Sigmoid colon (tissue), 7 donors: ENCODE data around the gene VAC14. TPM values are rescaled to one million over a fixed set of nuclear protein-coding genes. Genes with fewer than 3 reads are reported as not detected.

Experiments
- DNase-seq: peaks from one replicate; pipeline ENCODE4 v3.0.0-alpha.2; 2019
- H3K27ac ChIP-seq, 4 donors: fragments of 200-600 bp; sonication (generic); one replicate each; pipeline ENCODE4 v1.5.1; 2016 to 2019; ENCODE audit warnings: mild to moderate bottlenecking in 1 of 4
- H3K27me3 ChIP-seq, 3 donors: fragments of 200-600 bp; sonication (generic); one replicate each; pipeline ENCODE4 v1.5.1; 2019; ENCODE audit warnings: mild to moderate bottlenecking in 1 of 3
- H3K36me3 ChIP-seq, 4 donors: fragments of 200-600 bp; sonication (generic); one replicate each; pipeline ENCODE4 v1.5.1; 2016 to 2019
- H3K4me1 ChIP-seq, 4 donors: fragments of 200-600 bp; sonication (generic); one replicate each; pipeline ENCODE4 v1.5.1; 2017 to 2019
- H3K4me3 ChIP-seq, 4 donors: fragments of 200-600 bp; sonication (generic); one replicate each; pipeline ENCODE4 v1.5.1; 2017 to 2019; ENCODE audit warnings: mild to moderate bottlenecking in 2 of 4, moderate library complexity in 1 of 4
- H3K9me3 ChIP-seq, 4 donors: fragments of 200-600 bp in 3 of 4; sonication (generic) in 3 of 4; one replicate each; pipeline versions ENCODE4 v1.5.1 to v1.6.1; 2013 to 2019
- CTCF ChIP-seq, 4 experiments: fragments of 450-650 bp in 3 of 4; fragments of 200-600 bp in 1 of 4; IDR thresholded peaks; one replicate each; pipeline ENCODE4 v1.5.1; 2016 to 2019; ENCODE audit warnings: antibody characterized with exemption in 4 of 4, mild to moderate bottlenecking in 3 of 4, moderate library complexity in 2 of 4
- EP300 ChIP-seq, 4 donors: sonication (generic); formaldehyde crosslinking; IDR thresholded peaks; one replicate each; pipeline ENCODE4 v1.6.1; 2017; ENCODE audit warnings: antibody characterized with exemption in 4 of 4
- POLR2A ChIP-seq, 2 donors: fragments of 450-650 bp; IDR thresholded peaks; one replicate each; pipeline ENCODE4 v1.6.1; 2016; ENCODE audit warnings: antibody characterized with exemption in 2 of 2, mild to moderate bottlenecking in 2 of 2, moderate library complexity in 2 of 2
- POLR2AphosphoS5 ChIP-seq, 4 donors: sonication (generic); formaldehyde crosslinking; IDR thresholded peaks; one replicate each; pipeline ENCODE4 v1.6.1; 2017; ENCODE audit warnings: antibody characterized with exemption in 4 of 4
- WGBS, 2 donors: extraction: QIAGEN DNeasy Blood & Tissue Kit; methylation state at CpG; one replicate each; pipeline ENCODE4 v1.1.7; 2013; 5-methylcytosine and 5-hydroxymethylcytosine counted together
- intact Hi-C: fragments of 100-400 bp; cut with DNase I; formaldehyde crosslinking; loops from one replicate; pipeline ENCODE4 v1.15.1; 2023
- polyA plus RNA-seq, 3 donors: library from polyadenylated mRNA; stranded (reverse); fragments of 200-250 nt; gene quantifications; one replicate each; pipeline ENCODE4 v1.2.3, GENCODE V29; 2013
- total RNA-seq, 4 donors: library from RNA; depleted of rRNA; stranded (reverse); fragments of >200 nt; gene quantifications; one replicate each; pipeline ENCODE4 v1.1.0, GENCODE V29; 2016
- donor health status: healthy with polysubstance abuse.
- donor health status: Bipolar disorder and iron deficiency.
- donor health status: healthy.

The VAC14 gene
- total and polyA plus RNA-seq, 7 donors, result 16.8 to 36.2 (median 22.1) TPM

DNA sequence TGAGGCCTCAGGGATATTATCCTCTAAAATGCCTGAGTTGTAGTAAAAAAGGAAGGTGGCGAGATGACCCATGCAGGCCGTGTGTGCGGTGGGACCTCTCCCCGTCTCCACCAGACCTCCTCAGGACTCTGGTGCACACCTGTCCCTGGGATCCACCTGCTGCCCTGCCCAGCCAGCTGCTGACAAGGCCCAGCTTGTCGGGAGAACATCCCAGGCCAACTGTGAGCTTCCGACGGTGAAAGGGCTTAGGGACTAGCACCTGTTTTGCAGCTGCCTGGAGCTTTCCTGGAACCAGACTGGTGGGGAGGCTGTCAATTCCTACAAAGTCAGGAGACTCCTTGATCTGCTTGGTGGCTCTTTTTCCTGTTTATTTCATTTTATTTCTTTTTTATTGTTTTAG, 143.0 kb downstream of the VAC14 start:
- peak; percentile 40 for DNase-seq
- intact Hi-C loops, result loop anchor here (10.0 kb wide), 1 partner anchor 283 kb away; no protein-coding TSS in a partner anchor
- peaks cover 0 to 3% (median under 1%) of the 10 kb centered on the region in 4 donors for H3K36me3 ChIP-seq

DNA sequence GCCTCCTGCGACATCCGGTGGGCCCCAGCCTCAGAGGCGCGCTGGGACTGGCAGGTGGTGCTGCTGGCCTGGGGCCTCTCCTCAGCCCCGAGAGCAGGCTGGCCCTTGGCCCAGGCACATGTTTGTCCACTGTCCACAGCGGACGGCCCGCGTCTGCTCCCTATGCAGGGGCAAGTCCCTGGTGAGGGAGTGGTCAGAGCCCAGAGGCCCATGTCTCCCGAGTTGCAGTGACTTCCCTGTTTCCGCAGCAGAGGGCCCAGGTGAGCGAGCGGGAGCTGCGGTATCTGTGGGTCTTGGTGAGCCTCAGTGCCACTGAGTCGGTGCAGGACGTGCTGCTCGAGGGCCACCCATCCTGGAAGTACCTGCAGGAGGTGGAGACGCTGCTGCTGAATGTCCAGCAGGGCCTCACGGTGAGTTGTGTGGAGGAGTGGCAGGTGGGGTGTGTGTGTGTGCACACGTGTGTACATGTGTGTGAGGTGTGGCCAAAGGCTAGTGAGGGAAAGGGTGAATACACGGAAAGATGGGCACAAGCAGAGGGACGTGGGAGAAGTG, 144.2 kb downstream of the VAC14 start:
- 75 to 77% methylated on average over 22 of the region's 22 CpGs for WGBS, 2 donors
- H3K27me3 ChIP-seq, result no peaks in the 10 kb centered on the region
- H3K9me3 ChIP-seq, result no peaks in the 10 kb centered on the region
- no peak for DNase-seq
- no peak overlapping the region for H3K4me3 ChIP-seq
- H3K36me3 ChIP-seq, result no peaks in the 10 kb centered on the region
- H3K27ac ChIP-seq, result no peak overlapping the region
- peaks cover 0 to 23% (median 14%) of the 10 kb centered on the region in 4 donors for H3K4me1 ChIP-seq
- intact Hi-C loops, result loop anchor here (10.0 kb wide), 1 partner anchor 282 kb away; no protein-coding TSS in a partner anchor
- TF ChIP-seq POLR2AphosphoS5 (IDR thresholded peaks at IDR 0.05) (no peak), EP300 (IDR thresholded peaks at IDR 0.05) (no peak), CTCF (IDR thresholded peaks at IDR 0.05) (no peak), POLR2A (IDR thresholded peaks at IDR 0.05) (no peak)

More for the DNA sequence above, 143.0 kb downstream of the VAC14 start:
- Histone ChIP-seq H3K27ac (no peak overlapping the region), H3K27me3 (no peaks in the 10 kb centered on the region), H3K4me1 (peaks cover 0 to 35% (median 26%) of the 10 kb centered on the region in 4 donors), H3K9me3 (no peaks in the 10 kb centered on the region), H3K4me3 (no peak overlapping the region)
- TF ChIP-seq CTCF (IDR thresholded peaks at IDR 0.05) (no peak), POLR2A (IDR thresholded peaks at IDR 0.05) (no peak), POLR2AphosphoS5 (IDR thresholded peaks at IDR 0.05) (no peak), EP300 (IDR thresholded peaks at IDR 0.05) (no peak)
- WGBS, 2 donors, result 68 to 83% methylated on average over 7 of the region's 7 CpGs

DNA sequence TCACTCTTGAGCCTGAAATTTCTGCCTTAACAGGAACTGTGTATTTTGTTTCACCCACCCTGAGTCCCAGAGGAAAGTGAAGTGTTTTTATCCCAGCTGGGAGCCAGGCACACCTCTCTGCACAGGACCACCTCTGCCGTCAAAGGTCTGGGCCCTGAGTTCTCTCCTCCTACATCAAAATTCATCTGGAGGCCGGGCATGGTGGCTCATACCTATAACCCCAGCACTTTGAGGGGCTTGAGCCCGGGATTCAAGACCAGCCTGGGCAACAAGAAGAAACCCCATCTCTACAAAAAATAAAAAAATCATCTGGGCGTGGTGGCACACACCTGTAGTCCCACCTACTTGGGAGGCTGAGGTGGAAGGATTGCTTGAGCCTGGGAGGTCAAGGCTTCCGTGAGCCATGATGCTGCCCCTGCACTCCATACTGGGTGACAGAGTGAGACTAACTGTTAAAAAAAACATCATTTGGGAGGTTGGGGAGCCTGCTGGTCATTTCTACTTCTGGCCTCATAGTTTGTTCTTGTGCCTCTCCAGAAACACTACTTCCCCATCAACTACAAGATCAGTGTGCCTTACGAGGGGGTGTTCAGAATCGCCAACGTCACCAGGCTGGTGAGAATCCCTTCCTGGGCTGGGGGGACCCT, 144.8 kb downstream of the VAC14 start:
- Histone ChIP-seq H3K27me3 (no peaks in the 10 kb centered on the region), H3K4me1 (peaks cover 0 to 17% (median 8%) of the 10 kb centered on the region in 4 donors), H3K27ac (no peak overlapping the region), H3K36me3 (no peaks in the 10 kb centered on the region), H3K4me3 (no peak overlapping the region), H3K9me3 (no peaks in the 10 kb centered on the region)
- DNase-seq, result peak; percentile 57
- TF ChIP-seq CTCF (IDR thresholded peaks at IDR 0.05) (no peak), EP300 (IDR thresholded peaks at IDR 0.05) (no peak), POLR2AphosphoS5 (IDR thresholded peaks at IDR 0.05) (no peak)
- 83 to 86% methylated on average over 8 of the region's 8 CpGs for WGBS, 2 donors
- intact Hi-C loops, result loop anchor here (10.0 kb wide), 1 partner anchor 281 kb away; no protein-coding TSS in a partner anchor

GRCh38 chr16:70653809-70654771, 146.9 kb downstream of the VAC14 start:
- TF ChIP-seq POLR2A (IDR thresholded peaks at IDR 0.05) (no peak), POLR2AphosphoS5 (IDR thresholded peaks at IDR 0.05) (peak; percentile 66 to 90 (median 81)), CTCF (IDR thresholded peaks at IDR 0.05) (peak; percentile 90 to 97 (median 96)), EP300 (IDR thresholded peaks at IDR 0.05) (no peak)
- Histone ChIP-seq H3K36me3 (no peaks in the 10 kb centered on the region), H3K4me3 (peak overlapping the region in 3 of 4 donors; percentile 22 to 37 (median 26)), H3K4me1 (peaks cover 0 to 8% (median 6%) of the 10 kb centered on the region in 4 donors), H3K27ac (peak overlapping the region in 3 of 4 donors; percentile 68 to 79 (median 76)), H3K9me3 (no peaks in the 10 kb centered on the region), H3K27me3 (no peaks in the 10 kb centered on the region)
- intact Hi-C loops, result loop anchor here (2.0 to 10.0 kb wide), 3 partner anchors 77 to 279 kb away; no protein-coding TSS in a partner anchor
- DNase-seq, result peak; percentile 92
- WGBS, 2 donors, result 30 to 48% methylated on average over 35 of the region's 35 CpGs
